Lung (tissue), 12 donors: ENCODE measurements around the gene GYG1. TPM values are rescaled to one million over a fixed set of nuclear protein-coding genes. Genes with fewer than 3 reads are reported as not detected.
A peak's percentile ranks its signal among the peaks of the same experiment; 100 is the strongest.

ENCODE experiments used
- ATAC-seq: fragments of 200-7000 bp; cut with Tn5 transposase; one replicate; pipeline ENCODE4 v1.9.1; 2020; ENCODE audit warnings: moderate number of reproducible peaks; ENCODE audit not compliant: insufficient read depth, low FRiP score
- DNase-seq, 3 donors: peaks; one replicate each; pipeline ENCODE4 v3.0.0-alpha.2; 2013 to 2017
- H3K27ac ChIP-seq, 2 donors: one replicate each; pipeline ENCODE4 v1.5.1; 2013; ENCODE audit warnings: mild to moderate bottlenecking in 2 of 2, moderate library complexity in 2 of 2, control low read depth in 1 of 2, inconsistent platforms in 1 of 2, low read depth in 1 of 2, low read length in 1 of 2
- H3K27me3 ChIP-seq, 3 donors: one replicate each; pipeline ENCODE4 v1.5.1; 2013; ENCODE audit warnings: low read length in 2 of 3; ENCODE audit not compliant: control insufficient read depth in 3 of 3, insufficient read depth in 3 of 3
- H3K36me3 ChIP-seq, 4 donors: one replicate each; pipeline ENCODE4 v1.5.1; 2013; ENCODE audit warnings: low read length in 4 of 4, mild to moderate bottlenecking in 1 of 4, moderate library complexity in 1 of 4; ENCODE audit not compliant: control insufficient read depth in 4 of 4, insufficient read depth in 4 of 4
- H3K4me1 ChIP-seq, 5 donors: one replicate each; pipeline ENCODE4 v1.5.1; 2013; ENCODE audit warnings: low read length in 5 of 5, mild to moderate bottlenecking in 2 of 5, moderate library complexity in 1 of 5; ENCODE audit not compliant: control insufficient read depth in 5 of 5, insufficient read depth in 5 of 5
- H3K4me3 ChIP-seq: one replicate; pipeline ENCODE4 v1.5.1; 2013; ENCODE audit warnings: mild to moderate bottlenecking, control low read depth, moderate library complexity
- H3K9ac ChIP-seq, 2 donors: one replicate each; pipeline ENCODE4 v1.5.1; 2013; ENCODE audit warnings: low read length in 2 of 2, control low read depth in 1 of 2; ENCODE audit not compliant: insufficient read depth in 1 of 2
- H3K9me3 ChIP-seq, 4 donors: one replicate each; pipeline ENCODE4 v1.5.1; 2013; ENCODE audit warnings: low read length in 3 of 4, mild to moderate bottlenecking in 1 of 4, moderate library complexity in 1 of 4; ENCODE audit not compliant: control insufficient read depth in 4 of 4, insufficient read depth in 3 of 4
- WGBS, 2 donors: extraction: QIAGEN DNeasy Blood & Tissue Kit; methylation state at CpG; one replicate each; pipeline ENCODE4 v1.1.7; 2013; 5-methylcytosine and 5-hydroxymethylcytosine counted together
- polyA plus RNA-seq, 2 donors: library from polyadenylated mRNA; stranded (reverse); fragments of 200-250 nt; gene quantifications; one replicate each; pipeline ENCODE4 v1.2.1, GENCODE V29; 2013
- total RNA-seq, 2 donors: library from RNA; depleted of rRNA in 1 of 2; stranded (reverse); fragments of >200 nt in 1 of 2; gene quantifications; one replicate each; pipeline ENCODE4 v1.2.1, GENCODE V29; 2014 to 2021
- TF ChIP-seq, protein P1 (sequence below): IDR thresholded peaks from 2 replicates; pipeline ENCODE4 v1.5.1; 2012; ENCODE audit warnings: mild to moderate bottlenecking; ENCODE audit errors: control extremely low read depth, extremely low read depth
- donor health status: control.
- donor health status: control.
- donor health status: Bipolar disorder and iron deficiency.
- donor health status: healthy.
- donor health status: DM: yes; HTN: yes; CAD: no.

The GYG1 gene
- total and polyA plus RNA-seq, 4 donors = 23.2 to 115 (median 60.2) TPM

DNA sequence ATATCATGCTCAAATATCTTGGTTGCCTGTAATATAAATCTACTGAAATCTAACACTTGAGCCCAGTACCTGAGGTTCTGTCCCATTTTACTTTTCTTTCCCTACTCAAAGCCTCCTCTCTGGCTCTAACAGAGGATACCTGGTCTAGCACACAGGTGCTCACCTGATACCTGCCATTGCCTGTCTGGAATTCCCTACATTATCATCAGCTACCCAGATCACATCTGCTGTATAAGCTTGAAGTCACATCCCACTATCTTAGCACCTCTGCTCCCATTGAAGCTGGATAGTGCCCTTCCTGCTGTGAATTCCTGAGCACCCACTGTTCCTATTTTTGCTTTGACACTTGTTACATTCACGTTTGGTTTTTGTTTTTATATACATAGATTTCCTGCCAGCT, 30.5 kb downstream of the GYG1 start:
- Histone ChIP-seq H3K9ac (no peak overlapping the region), H3K27ac (no peak overlapping the region), H3K27me3 (no peaks in the 10 kb centered on the region), H3K4me1 (peaks cover 0 to 26% (median 3%) of the 10 kb centered on the region in 5 donors), H3K4me3 (no peak overlapping the region), H3K9me3 (peaks cover 0 to 3% (median 1%) of the 10 kb centered on the region in 4 donors), H3K36me3 (peaks cover 23 to 68% (median 36%) of the 10 kb centered on the region in 4 donors)
- TF ChIP-seq, protein P1, sequence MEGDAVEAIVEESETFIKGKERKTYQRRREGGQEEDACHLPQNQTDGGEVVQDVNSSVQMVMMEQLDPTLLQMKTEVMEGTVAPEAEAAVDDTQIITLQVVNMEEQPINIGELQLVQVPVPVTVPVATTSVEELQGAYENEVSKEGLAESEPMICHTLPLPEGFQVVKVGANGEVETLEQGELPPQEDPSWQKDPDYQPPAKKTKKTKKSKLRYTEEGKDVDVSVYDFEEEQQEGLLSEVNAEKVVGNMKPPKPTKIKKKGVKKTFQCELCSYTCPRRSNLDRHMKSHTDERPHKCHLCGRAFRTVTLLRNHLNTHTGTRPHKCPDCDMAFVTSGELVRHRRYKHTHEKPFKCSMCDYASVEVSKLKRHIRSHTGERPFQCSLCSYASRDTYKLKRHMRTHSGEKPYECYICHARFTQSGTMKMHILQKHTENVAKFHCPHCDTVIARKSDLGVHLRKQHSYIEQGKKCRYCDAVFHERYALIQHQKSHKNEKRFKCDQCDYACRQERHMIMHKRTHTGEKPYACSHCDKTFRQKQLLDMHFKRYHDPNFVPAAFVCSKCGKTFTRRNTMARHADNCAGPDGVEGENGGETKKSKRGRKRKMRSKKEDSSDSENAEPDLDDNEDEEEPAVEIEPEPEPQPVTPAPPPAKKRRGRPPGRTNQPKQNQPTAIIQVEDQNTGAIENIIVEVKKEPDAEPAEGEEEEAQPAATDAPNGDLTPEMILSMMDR = no peak
- DNase-seq = no peak
- ATAC-seq = no peak
- WGBS, 2 donors = 39 to 63% methylated on average over 1 of the region's 1 CpG

DNA sequence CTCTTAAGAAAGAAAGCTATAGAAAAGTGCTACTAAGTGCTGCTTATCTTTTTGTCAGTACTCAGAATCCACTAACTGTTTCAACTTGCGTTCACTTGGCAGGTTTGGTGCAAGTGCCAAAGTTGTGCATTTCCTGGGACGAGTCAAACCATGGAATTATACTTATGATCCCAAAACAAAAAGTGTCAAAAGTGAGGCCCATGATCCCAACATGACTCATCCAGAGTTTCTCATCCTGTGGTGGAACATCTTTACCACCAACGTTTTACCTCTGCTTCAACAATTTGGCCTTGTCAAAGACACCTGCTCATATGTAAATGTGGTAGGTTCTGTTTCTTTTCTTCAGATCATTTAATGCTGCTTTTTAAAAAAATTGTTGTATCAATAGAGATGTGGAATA, 32.6 kb downstream of the GYG1 start:
- Histone ChIP-seq H3K27me3 (no peaks in the 10 kb centered on the region), H3K4me1 (peaks cover 0 to 22% (median 3%) of the 10 kb centered on the region in 5 donors), H3K9ac (no peak overlapping the region), H3K27ac (no peak overlapping the region), H3K36me3 (peaks cover 21 to 75% (median 48%) of the 10 kb centered on the region in 4 donors), H3K4me3 (no peak overlapping the region), H3K9me3 (peaks cover 0 to 3% (median 1%) of the 10 kb centered on the region in 4 donors)
- no peak for DNase-seq
- no peak for ATAC-seq
- WGBS, 2 donors = 90 to 96% methylated on average over 3 of the region's 3 CpGs
- TF ChIP-seq, protein P1 = no peak

DNA sequence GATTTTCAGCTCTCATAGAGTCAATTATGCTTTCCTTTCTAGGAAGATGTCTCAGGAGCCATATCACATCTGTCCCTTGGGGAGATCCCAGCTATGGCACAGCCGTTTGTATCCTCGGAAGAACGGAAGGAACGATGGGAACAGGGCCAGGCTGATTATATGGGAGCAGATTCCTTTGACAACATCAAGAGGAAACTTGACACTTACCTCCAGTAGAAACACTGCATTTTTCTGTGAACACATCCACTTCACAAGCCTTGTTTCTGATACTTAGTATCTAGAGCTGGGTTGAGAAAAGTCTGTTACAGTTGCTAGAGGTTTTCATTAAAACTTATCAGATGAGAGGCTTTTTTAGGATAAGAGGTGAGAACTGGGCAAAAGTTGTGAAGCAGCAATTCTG, 35.4 kb downstream of the GYG1 start:
- H3K4me3 ChIP-seq = no peak overlapping the region
- no peak overlapping the region for H3K27ac ChIP-seq
- peaks cover 0 to 13% (median 3%) of the 10 kb centered on the region in 5 donors for H3K4me1 ChIP-seq
- no peaks in the 10 kb centered on the region for H3K27me3 ChIP-seq
- peaks cover 15 to 64% (median 46%) of the 10 kb centered on the region in 4 donors for H3K36me3 ChIP-seq
- H3K9ac ChIP-seq = no peak overlapping the region
- no peak for ATAC-seq
- peaks cover 0 to 3% (median 1%) of the 10 kb centered on the region in 4 donors for H3K9me3 ChIP-seq
- TF ChIP-seq, protein P1 = no peak
- peak in 2 of 3 donors; percentile 20 to 41 for DNase-seq
- WGBS, 2 donors = 54 to 62% methylated on average over 4 of the region's 4 CpGs

DNA sequence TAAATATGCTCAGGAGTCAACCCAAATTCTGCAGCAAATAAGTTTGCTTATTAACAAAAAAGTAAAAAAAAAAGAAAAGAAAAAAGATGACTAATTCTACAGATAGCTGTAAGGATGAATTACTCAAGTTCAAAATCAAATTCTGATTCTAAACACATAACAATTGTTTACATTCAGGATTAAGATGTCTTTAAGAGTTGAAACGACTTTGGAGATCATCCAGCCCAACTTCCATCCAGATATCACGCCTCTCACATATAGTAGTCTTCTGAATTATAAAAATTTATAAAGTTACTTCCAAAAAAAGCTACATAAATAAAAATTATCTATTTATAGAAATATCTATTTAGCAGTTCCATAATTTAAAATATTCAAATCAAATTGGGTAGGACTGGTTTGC, 39.8 kb downstream of the GYG1 start:
- DNase-seq = peak in 2 of 3 donors; percentile 50 to 81
- TF ChIP-seq, protein P1 = no peak
- WGBS, 2 donors = 83 to 92% methylated on average over 2 of the region's 2 CpGs

More for the DNA sequence above, 39.8 kb downstream of the GYG1 start:
- no peak overlapping the region for H3K4me3 ChIP-seq
- H3K27me3 ChIP-seq = no peaks in the 10 kb centered on the region
- H3K27ac ChIP-seq = no peak overlapping the region
- H3K9ac ChIP-seq = no peak overlapping the region
- H3K36me3 ChIP-seq = peaks cover 5 to 32% (median 19%) of the 10 kb centered on the region in 4 donors
- H3K4me1 ChIP-seq = peaks cover 0 to 15% (median 0%) of the 10 kb centered on the region in 5 donors
- H3K9me3 ChIP-seq = no peaks in the 10 kb centered on the region
- no peak for ATAC-seq
